Measurements from ENCODE around the gene IRAK2. TPM values are rescaled to one million over a fixed set of nuclear protein-coding genes. Genes with fewer than 3 reads are reported as not detected.
A peak's percentile ranks its signal among the peaks of the same experiment; 100 is the strongest.

IRAK2 gene
- total RNA-seq, 3 donors from 2014 or later (not counting 1 experiment from before 2014, with no cell fraction given) = 10.4 to 28.2 (median 10.9) TPM

- H3K36me3 ChIP-seq (ENCODE audit: control insufficient read depth, insufficient read depth, low read length) = peaks cover 26% of the 10 kb centered on the region
- peak within 1 kb of the TSS; percentile 59 for H3K4me3 Mint-ChIP-seq
- 22% methylated on average over 12 of the region's 12 CpGs for WGBS (ENCODE audit: insufficient coverage)
Measured at GRCh38 chr3:10292505-10293419, 128.0 kb downstream of the IRAK2 start, which contains the start of gene GHRL. TSS of gene GHRL (minus strand) at chr3:10292947. CDS start at chr3:10290180, 2,767 bp downstream.

More at GRCh38 chr3:10292505-10293419, 128.0 kb downstream of the IRAK2 start, which contains the start of gene GHRL:
- Mint-ChIP-seq H3K9me3 (no peaks in the 10 kb centered on the region), H3K27me3 (ENCODE audit: low read depth in 2 of 2) (no peaks in the 10 kb centered on the region), H3K4me1 (peaks cover 9 to 18% of the 10 kb centered on the region in 2 donors), H3K36me3 (no peaks in the 10 kb centered on the region), H3K27ac (peak within 1 kb of the TSS; percentile 70 to 83)
- TF ChIP-seq CTCF (IDR thresholded peaks at IDR 0.05) = no peak
- H3K4me1 ChIP-seq (ENCODE audit: control insufficient read depth, insufficient read depth, low read length) = peaks cover 21% of the 10 kb centered on the region
- ATAC-seq = peak; percentile 50 to 73 (median 60)
- no peak within 1 kb of the TSS for H3K4me3 ChIP-seq (ENCODE audit: low read length)
- DNase-seq = peak in 1 of 2 donors; percentile 24
- no peaks in the 10 kb centered on the region for H3K27me3 ChIP-seq (ENCODE audit: control insufficient read depth, insufficient read depth, low read length)
- H3K9me3 ChIP-seq (ENCODE audit: control insufficient read depth, insufficient read depth, low read length) = no peaks in the 10 kb centered on the region
- peak within 1 kb of the TSS; percentile 24 for H3K27ac ChIP-seq (ENCODE audit: low read length)
- intact Hi-C loops (cut with micrococcal nuclease) = no loop called here

Other genes with a start within 250 kb of the IRAK2 start
- 1 to 10 TPM in 2 of 3 donors, under 1 TPM in 1; 0.77 to 1.5 (median 1.2) TPM for gene IL17RC, start 247.8 kb upstream of the IRAK2 start, total RNA-seq
- 10 to 100 TPM; 29.1 to 35.6 (median 32.9) TPM for gene CRELD1, start 231.1 kb upstream of the IRAK2 start, total RNA-seq
- gene PRRT3, start 212.5 kb upstream of the IRAK2 start, total RNA-seq = 1 to 10 TPM; 2.2 to 5.1 (median 4.8) TPM
- 10 to 100 TPM; 48.5 to 50.4 (median 49.2) TPM for gene EMC3, start 178.1 kb upstream of the IRAK2 start, total RNA-seq
- gene FANCD2, start 138.5 kb upstream of the IRAK2 start, total RNA-seq = 10 to 100 TPM in 2 of 3 donors, 1 to 10 TPM in 1; 9.0 to 15.7 (median 14.6) TPM
- not detected for gene FANCD2OS, start 56.7 kb upstream of the IRAK2 start, total RNA-seq
- 10 to 100 TPM; 65.8 to 78.5 (median 75.0) TPM for gene BRK1, start 49.2 kb upstream of the IRAK2 start, total RNA-seq
- 100 to 1,000 TPM in 2 of 3 donors, 10 to 100 TPM in 1; 94.9 to 113 (median 102) TPM for gene VHL, start 23.1 kb upstream of the IRAK2 start, total RNA-seq
- gene TATDN2, start 83.5 kb downstream of the IRAK2 start, total RNA-seq = 10 to 100 TPM; 75.6 to 99.4 (median 88.4) TPM
- gene GHRL, start 128.0 kb downstream of the IRAK2 start, total RNA-seq = 1 to 10 TPM; 1.4 to 2.6 (median 1.5) TPM
- gene SEC13, start 156.2 kb downstream of the IRAK2 start, total RNA-seq = 100 to 1,000 TPM in 1 of 3 donors, 10 to 100 TPM in 2; 88.6 to 105 (median 99.3) TPM

All from natural killer cell (primary cell).